Measurements from ENCODE around the gene SLC35F2.
A peak's percentile ranks its signal among the peaks of the same experiment; 100 is the strongest.
"Not testable (repeated sequence)": the region's sequence is repeated elsewhere in the genome, so short reads cannot be mapped to it uniquely, and the experiment has no call there.

SLC35F2 gene

DNA sequence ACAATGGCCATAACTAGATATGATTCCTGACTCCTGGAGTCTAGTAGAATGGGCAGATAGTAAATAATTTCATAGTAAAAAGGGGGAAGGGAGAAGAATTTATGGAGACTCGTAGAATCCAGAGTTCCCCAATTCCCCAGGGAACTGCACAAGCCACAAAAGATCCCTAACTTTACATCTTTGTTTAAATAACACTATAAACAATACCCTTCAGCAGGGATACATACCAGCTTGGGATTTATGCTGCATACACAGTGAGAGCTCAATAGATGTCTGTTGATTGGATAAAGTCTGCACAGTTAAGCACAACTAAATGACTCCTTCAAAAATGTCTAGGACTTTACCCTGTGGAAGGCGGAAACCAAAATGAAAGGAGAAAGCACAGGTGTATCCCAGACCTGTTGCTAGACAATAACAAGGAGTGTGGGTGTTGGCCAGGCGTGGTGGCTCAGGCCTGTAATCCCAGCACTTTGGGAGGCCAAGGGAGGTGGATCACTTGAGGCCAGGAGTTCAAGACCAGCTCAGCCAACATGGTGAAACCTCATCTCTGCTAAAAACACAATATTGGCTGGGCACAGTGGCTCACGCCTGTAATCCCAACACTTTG is 6.8 kb downstream of the SLC35F2 start:
- Mint-ChIP-seq H3K27me3 (no peaks in the 10 kb centered on the region), H3K4me1 (peaks cover 48% of the 10 kb centered on the region), H3K27ac (no peak overlapping the region), H3K36me3 (peaks cover 6% of the 10 kb centered on the region), H3K9me3 (no peaks in the 10 kb centered on the region), H3K4me3 (no peak overlapping the region)

- Mint-ChIP-seq H3K9me3 (no peaks in the 10 kb centered on the region), H3K36me3 (peaks cover 2% of the 10 kb centered on the region), H3K4me3 (no peak overlapping the region), H3K27me3 (no peaks in the 10 kb centered on the region), H3K4me1 (peaks cover 37% of the 10 kb centered on the region), H3K27ac (peak overlapping the region; percentile 55)
Observed at GRCh38 chr11:107849790-107850189, 8.8 kb downstream of the SLC35F2 start.

DNA sequence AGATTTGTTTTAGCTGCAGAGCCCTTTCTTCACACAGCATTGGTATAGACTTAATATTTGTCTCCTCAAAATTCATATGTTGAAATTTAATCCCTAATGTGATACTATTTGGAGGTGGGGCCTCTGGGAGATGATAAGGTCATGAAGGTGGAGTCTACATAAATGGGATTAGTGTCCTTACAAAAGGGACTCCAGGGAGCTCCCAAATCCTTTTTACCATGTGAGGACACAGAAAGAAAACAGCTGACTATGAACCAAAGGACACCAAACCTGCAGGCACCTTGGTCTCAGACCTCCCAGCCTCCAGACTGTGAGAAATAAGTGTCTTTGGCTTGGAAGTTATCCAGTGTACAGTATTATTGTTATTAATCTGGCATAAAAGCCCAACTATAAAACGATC is 10.2 kb downstream of the SLC35F2 start:
- no peak overlapping the region for H3K4me3 Mint-ChIP-seq
- H3K4me1 Mint-ChIP-seq = peaks cover 43% of the 10 kb centered on the region
- no peaks in the 10 kb centered on the region for H3K36me3 Mint-ChIP-seq
- H3K27me3 Mint-ChIP-seq = no peaks in the 10 kb centered on the region
- no peaks in the 10 kb centered on the region for H3K9me3 Mint-ChIP-seq
- H3K27ac Mint-ChIP-seq = no peak overlapping the region

GRCh38 chr11:107847184-107847583 is 11.4 kb downstream of the SLC35F2 start:
- Mint-ChIP-seq H3K4me1 (peaks cover 52% of the 10 kb centered on the region), H3K36me3 (no peaks in the 10 kb centered on the region), H3K9me3 (no peaks in the 10 kb centered on the region), H3K27ac (peak overlapping the region; percentile 8), H3K4me3 (no peak overlapping the region), H3K27me3 (no peaks in the 10 kb centered on the region)

DNA sequence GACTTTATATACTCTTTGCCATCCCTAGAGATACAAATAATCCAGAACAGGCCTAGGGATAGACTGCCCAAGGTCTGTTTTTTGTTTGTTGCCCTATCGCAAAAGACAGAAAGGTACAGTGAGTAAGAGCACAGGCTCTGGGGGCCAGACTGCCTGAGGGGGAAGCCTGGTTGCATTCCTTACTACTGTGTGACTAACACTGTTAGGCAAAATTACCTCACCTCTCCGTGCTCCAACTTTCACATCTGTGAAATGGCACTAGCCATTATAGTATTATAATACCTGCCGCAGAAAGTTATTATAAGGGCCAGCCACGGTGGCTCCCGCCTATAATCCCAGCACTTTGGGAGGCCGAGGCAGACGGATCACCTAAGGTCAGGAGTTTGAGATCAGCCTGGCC is 14.5 kb downstream of the SLC35F2 start:
- Mint-ChIP-seq H3K27me3 (no peaks in the 10 kb centered on the region), H3K27ac (peak overlapping the region; percentile 59), H3K4me1 (peaks cover 59% of the 10 kb centered on the region), H3K36me3 (peaks cover 2% of the 10 kb centered on the region), H3K9me3 (no peaks in the 10 kb centered on the region), H3K4me3 (no peak overlapping the region)

DNA sequence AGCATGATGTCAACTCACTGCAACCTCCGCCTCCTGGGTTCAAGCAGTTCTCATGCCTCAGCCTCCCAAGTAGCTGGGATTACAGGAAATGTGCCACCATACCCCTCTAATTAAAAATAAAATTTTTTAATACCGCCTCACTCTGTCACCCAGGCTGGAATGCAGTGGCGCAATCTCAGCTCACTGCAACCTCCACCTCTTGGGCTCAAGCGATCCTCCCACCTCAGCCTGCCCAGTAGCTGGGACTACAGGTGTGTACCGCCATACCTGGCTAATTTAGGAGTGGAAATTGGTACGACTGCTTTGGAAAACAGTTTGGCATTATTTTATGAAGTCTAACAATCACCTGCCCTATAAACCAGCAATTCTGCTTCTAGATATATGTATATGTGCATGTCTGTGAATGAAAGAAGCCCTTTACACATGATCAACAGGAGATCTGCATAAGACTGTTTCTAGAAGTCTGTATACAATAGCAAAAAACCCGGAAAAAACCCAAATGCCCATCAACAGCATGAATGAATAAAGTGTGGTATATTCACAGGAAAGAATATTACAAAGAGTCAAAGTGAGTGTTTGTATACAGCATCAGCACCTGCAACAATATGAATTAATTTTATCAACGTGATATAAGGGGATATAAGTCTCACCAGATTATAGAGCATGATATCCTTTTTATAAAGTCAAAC is 16.0 kb downstream of the SLC35F2 start:
- Mint-ChIP-seq H3K27me3 (no peaks in the 10 kb centered on the region), H3K9me3 (no peaks in the 10 kb centered on the region), H3K4me3 (peak overlapping the region; percentile 8), H3K36me3 (peaks cover 2% of the 10 kb centered on the region), H3K4me1 (peaks cover 51% of the 10 kb centered on the region), H3K27ac (peak overlapping the region; percentile 74)

DNA sequence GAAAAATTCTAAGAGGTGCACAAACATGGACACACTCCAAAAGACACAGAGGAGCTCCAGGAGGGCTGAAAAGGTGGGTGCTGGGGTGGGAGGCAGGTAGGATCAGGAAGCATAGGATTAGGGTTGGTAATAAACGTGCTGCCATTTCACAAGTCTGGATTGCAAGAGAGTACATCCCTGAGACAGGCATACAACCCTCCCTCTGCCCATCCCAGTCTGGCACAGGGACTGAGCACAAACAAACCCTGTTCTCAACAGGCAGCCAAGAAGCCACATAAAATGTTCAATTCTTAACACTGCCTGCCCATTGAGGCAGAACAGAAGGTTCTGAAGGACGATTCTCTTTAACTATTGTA is 18.5 kb downstream of the SLC35F2 start:
- peaks cover 2% of the 10 kb centered on the region for H3K36me3 Mint-ChIP-seq
- H3K4me3 Mint-ChIP-seq = peak overlapping the region; percentile 74
- H3K27me3 Mint-ChIP-seq = no peaks in the 10 kb centered on the region
- H3K4me1 Mint-ChIP-seq = peaks cover 62% of the 10 kb centered on the region
- peak overlapping the region; percentile 98 for H3K27ac Mint-ChIP-seq
- H3K9me3 Mint-ChIP-seq = no peaks in the 10 kb centered on the region

DNA sequence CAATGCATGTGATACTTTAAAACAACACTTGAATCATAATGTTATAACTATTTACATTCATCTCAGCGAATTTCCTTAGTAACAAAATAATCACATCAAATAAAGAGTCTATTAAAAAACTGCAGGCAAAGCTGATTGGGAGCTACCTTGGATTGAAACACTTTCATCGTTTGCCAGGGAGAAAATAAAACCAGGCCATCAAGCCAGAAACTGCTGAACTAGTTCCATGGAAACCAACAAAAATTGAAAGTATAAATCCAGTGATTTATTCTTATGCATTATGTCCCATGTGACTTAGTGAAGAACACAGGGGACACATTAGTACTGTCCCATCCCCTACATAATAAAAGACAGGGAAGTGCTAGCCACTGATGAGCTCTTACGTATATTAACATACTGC is 21.7 kb downstream of the SLC35F2 start:
- H3K4me1 Mint-ChIP-seq = peaks cover 57% of the 10 kb centered on the region
- H3K4me3 Mint-ChIP-seq = no peak overlapping the region
- H3K9me3 Mint-ChIP-seq = no peaks in the 10 kb centered on the region
- peaks cover 3% of the 10 kb centered on the region for H3K36me3 Mint-ChIP-seq
- no peaks in the 10 kb centered on the region for H3K27me3 Mint-ChIP-seq
- no peak overlapping the region for H3K27ac Mint-ChIP-seq

DNA sequence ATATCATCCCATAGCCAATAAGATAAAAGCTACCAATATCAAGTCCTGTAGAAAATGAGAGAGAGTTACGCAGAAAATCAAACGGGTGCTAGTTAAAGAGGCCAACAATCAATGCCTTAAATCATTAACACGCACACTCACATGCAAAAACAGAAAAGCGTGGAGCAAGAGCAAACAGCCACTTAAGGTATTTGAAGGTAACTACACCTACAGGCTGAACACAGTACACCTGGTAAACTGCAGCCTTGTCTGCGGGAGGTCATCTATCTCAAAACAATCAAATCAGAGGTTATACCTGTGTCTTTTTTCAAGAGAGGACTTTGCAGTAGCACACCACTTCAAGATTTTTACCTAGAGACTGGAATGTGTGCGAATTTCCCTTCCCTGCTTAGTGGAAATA is 23.6 kb downstream of the SLC35F2 start:
- no peaks in the 10 kb centered on the region for H3K9me3 Mint-ChIP-seq
- H3K27ac Mint-ChIP-seq = no peak overlapping the region
- no peaks in the 10 kb centered on the region for H3K27me3 Mint-ChIP-seq

GRCh38 chr11:107833926-107834325 is 24.7 kb downstream of the SLC35F2 start:
- H3K36me3 Mint-ChIP-seq, H3K27me3 Mint-ChIP-seq, H3K4me3 Mint-ChIP-seq, H3K9me3 Mint-ChIP-seq: not testable (repeated sequence)
- peak overlapping the region; percentile 17 for H3K27ac Mint-ChIP-seq
- peaks cover 33% of the 10 kb centered on the region for H3K4me1 Mint-ChIP-seq

More for the DNA sequence above, 23.6 kb downstream of the SLC35F2 start:
- peaks cover 1% of the 10 kb centered on the region for H3K36me3 Mint-ChIP-seq
- H3K4me3 Mint-ChIP-seq = no peak overlapping the region
- H3K4me1 Mint-ChIP-seq = peaks cover 40% of the 10 kb centered on the region

- no peak overlapping the region for H3K4me3 Mint-ChIP-seq
- H3K27me3 Mint-ChIP-seq = no peaks in the 10 kb centered on the region
- no peaks in the 10 kb centered on the region for H3K9me3 Mint-ChIP-seq
- H3K36me3 Mint-ChIP-seq = peaks cover 1% of the 10 kb centered on the region
- H3K27ac Mint-ChIP-seq = no peak overlapping the region
- H3K4me1 Mint-ChIP-seq = peaks cover 21% of the 10 kb centered on the region
Observed at GRCh38 chr11:107830915-107831540, 27.6 kb downstream of the SLC35F2 start.

- Mint-ChIP-seq H3K36me3 (peaks cover 2% of the 10 kb centered on the region), H3K4me1 (peaks cover 18% of the 10 kb centered on the region), H3K27ac (no peak overlapping the region), H3K9me3 (no peaks in the 10 kb centered on the region), H3K4me3 (no peak overlapping the region), H3K27me3 (no peaks in the 10 kb centered on the region)
Observed at GRCh38 chr11:107827041-107827440, 31.5 kb downstream of the SLC35F2 start.

- Mint-ChIP-seq H3K36me3 (peaks cover 2% of the 10 kb centered on the region), H3K27me3 (no peaks in the 10 kb centered on the region), H3K27ac (no peak overlapping the region), H3K4me3 (no peak overlapping the region), H3K4me1 (peaks cover 25% of the 10 kb centered on the region), H3K9me3 (no peaks in the 10 kb centered on the region)
Observed at GRCh38 chr11:107825875-107826274, 32.7 kb downstream of the SLC35F2 start.

GRCh38 chr11:107824668-107825369 is 33.8 kb downstream of the SLC35F2 start:
- H3K9me3 Mint-ChIP-seq = peaks cover under 1% of the 10 kb centered on the region
- peaks cover 25% of the 10 kb centered on the region for H3K4me1 Mint-ChIP-seq
- H3K36me3 Mint-ChIP-seq = peaks cover 2% of the 10 kb centered on the region

GRCh38 chr11:107821199-107821927 is 37.2 kb downstream of the SLC35F2 start:
- Mint-ChIP-seq H3K4me1 (peaks cover 25% of the 10 kb centered on the region), H3K4me3 (no peak overlapping the region), H3K36me3 (peaks cover 9% of the 10 kb centered on the region), H3K27ac (no peak overlapping the region), H3K9me3 (peaks cover 5% of the 10 kb centered on the region), H3K27me3 (no peaks in the 10 kb centered on the region)

More at GRCh38 chr11:107824668-107825369, 33.8 kb downstream of the SLC35F2 start:
- Mint-ChIP-seq H3K27ac (no peak overlapping the region), H3K27me3 (no peaks in the 10 kb centered on the region), H3K4me3 (no peak overlapping the region)

Data from activated naive CD4-positive, alpha-beta T cell treated with anti-CD3 and anti-CD28 coated beads, Interleukin-2, amount 50 U/mL, for 24 hours (primary cell).